Measurements from ENCODE around the gene SCGB1A1.
A peak's percentile ranks its signal among the peaks of the same experiment; 100 is the strongest.
"Not testable (repeated sequence)": the region's sequence is repeated elsewhere in the genome, so short reads cannot be mapped to it uniquely, and the experiment has no call there.

The SCGB1A1 gene

DNA sequence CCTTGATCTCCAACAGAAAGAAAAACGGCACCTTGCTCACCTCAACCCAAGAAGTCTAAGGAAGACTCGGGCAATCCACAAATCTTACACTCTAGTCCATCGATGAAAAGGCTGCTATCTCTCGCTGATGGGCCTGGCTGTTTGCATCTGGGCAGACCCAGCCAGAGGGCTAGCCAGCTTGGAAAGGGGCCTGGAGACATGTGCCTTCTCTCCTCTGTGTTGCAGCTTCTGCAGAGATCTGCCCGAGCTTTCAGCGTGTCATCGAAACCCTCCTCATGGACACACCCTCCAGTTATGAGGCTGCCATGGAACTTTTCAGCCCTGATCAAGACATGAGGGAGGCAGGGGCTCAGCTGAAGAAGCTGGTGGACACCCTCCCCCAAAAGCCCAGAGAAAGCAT is 3.2 kb downstream of the SCGB1A1 start:
- DNase-seq (ENCODE audit: low spot score): no peak

DNA sequence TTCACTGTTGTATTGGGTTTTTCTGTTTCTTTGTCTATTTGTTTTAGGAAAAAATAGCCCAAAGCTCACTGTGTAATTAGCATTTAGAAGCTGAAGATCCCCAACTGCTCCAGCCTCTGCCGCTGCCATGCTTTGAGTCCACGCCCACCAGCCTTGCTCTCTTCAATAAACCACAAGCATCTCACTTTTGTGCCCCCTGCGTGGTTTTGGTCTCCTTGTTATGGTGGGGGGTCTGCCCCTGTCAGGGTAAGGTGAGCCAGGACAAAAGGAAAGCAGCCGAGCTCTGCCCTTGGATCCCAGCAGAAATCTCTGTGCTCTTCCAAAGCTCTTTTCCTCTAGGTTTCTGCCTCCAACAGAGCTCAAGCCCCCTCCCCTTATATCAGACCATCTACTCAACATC is 4.2 kb downstream of the SCGB1A1 start:
- no peak for DNase-seq (ENCODE audit: low spot score)

DNA sequence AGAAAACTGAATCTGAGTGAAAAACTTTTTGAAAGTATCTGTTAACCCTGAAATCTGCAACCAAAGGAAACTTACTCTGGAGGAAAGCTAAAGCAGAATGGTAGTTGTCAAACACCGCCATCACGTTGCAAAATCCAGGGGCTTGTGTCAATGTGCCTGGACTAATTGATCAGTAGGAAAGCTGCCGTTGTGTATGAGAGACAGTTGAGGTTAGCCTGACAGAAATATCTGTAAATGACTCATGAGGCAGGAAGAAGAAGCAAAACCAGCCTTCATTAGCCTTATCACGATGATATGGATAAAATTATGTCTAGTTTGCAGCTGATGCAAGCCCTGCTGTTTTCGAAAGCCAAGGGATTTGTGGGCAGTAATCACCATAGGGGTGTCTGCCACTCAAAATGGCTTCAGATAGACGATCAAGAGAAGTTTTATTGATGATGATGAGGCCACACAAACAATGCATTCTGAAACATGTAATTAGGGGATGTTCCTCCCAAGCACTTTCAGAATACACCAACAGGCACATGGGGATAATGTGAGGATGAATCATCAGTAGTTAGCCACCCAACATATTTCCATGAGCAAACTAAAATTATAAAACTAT is 8.9 kb downstream of the SCGB1A1 start:
- no peak for DNase-seq (ENCODE audit: low spot score)

DNA sequence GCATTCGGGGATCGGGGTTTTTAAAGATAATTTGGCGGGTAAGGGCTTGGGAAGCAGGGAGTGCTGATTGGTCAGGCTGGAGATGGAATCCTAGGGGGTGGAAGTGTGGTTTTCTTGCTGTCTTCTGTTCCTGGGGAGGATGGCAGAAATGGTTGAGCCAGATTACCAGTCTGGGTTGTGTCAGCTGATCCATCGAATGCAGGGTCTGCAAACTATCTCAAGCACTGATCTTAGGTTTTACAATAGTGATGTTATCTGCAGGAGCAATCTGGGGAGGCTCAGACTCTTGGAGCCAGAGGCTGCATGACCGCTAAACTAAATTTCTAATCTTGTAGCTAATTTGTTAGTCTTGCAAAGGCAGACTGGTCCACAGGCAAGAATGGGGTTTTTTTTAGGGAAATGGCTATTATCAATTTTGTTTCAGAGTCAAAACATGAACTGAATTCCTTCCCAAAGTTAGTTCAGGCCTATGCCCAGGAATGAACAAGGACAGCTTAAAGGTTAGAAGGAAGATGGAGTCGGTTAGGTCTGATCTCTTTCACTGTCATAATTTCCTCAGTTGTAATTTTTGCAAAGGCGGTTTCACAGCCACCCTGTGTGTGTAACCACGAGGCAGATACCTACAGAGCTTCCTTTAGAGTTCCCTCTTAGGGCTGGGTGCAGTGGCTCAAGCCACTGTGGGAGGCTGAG is 10.2 kb downstream of the SCGB1A1 start:
- DNase-seq (ENCODE audit: low spot score): no peak

DNA sequence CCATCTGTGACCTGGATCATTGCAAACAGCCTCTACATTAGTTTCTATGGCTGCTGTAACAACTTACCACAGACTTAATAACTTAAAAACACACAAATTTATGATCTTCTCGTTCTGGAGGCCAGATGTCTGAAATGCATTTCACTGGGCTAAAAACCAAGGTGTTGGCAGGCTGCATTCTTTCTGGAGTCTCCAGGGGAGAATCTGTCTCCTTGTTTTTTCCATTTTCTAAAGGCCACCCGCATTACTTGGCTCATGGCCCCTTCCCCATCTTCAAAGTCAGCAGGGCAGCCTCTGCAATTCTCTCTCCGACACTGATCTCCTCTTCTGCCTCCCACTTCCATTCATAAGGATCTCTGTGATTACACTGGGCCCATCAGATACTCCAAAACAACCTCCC is 11.6 kb downstream of the SCGB1A1 start:
- no peak for DNase-seq (ENCODE audit: low spot score)

DNA sequence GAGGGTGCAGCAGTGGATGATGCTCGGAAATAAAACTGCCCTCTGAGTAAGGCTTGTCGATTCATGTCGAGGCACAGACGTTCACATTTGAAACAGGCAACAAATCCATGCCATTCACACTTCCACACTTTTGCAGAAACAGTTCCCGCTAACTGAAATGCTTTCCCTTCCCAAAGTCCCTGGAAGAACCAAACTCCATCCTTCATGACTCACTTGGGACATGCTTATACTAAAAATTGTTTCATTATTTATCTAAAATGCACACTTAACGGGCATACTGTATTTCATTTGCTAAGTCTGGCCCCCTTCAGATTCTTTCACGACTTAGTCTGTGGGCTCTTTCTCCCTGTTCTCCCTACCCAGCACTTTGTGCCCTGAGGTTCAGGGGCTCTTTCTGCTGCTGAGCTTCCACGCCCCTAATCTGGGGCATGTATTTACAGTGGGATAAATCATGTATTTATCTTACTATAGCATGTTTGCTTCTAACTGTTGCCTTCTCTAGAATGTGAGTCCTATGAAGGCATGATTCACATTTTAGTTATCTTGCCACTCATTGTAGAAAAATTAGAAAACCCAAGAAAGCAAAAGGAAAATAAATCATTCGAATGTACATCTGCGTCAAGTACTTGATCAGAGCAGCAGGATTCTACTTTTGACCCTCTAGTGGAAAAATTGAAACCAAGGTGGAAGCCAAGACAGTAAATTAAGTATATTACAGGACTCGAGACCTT is 12.5 kb downstream of the SCGB1A1 start:
- DNase-seq (ENCODE audit: low spot score): no peak

DNA sequence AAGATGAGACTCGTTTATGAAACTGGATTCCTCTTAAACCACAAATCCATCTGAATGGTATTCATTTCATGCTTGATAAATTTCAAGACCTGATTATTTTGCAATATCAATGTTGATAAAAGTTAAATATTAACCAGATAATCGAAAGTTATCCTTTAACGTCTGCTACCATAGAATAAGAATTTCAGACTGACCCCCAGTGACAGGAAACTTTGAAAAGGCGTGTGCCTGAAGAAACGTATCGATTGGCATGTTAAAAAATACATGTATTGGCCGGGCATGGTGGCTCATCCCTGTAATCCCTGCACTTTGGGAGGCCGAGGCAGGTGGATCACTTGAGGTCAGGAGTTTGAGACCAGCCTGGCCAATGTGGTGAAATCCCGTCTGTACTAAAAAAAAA is 13.9 kb downstream of the SCGB1A1 start:
- DNase-seq (ENCODE audit: low spot score): peak; percentile 56

DNA sequence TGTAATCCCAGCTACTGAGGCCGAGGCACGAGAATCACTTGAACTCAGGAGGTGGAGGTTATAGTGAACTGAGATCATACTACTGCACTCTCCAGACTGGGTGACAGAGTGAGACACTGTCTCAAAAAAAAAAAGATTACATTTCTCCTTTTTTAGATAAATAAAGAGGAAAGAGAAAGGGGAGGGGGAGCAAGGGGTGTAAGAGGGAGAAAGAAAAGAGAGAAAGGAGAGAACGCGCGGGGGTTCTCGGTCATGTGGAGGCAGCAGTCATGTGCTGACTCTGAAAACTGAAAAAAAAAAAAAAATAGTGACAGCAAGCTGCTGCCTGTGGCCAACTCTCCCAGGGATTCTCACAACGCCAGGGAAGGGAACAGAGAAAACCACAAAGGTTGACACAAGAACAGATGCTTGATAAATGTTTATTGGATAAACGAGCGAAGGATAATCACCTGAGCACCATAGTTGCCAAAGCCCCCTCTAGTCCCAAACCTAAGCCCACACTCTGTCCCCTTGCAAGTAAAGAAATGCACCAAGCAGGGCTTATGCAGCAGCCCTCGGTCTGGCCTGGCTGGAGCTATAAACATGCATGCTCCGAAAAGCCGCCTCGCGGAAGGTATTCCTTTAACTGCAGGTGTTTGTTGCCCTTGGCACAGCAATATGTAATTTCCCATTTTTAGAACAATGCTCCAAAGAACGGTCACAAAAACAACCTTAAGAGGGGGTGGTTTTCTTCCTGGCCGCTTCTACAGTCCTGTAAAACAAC is 14.5 kb downstream of the SCGB1A1 start:
- no peak for DNase-seq (ENCODE audit: low spot score)

DNA sequence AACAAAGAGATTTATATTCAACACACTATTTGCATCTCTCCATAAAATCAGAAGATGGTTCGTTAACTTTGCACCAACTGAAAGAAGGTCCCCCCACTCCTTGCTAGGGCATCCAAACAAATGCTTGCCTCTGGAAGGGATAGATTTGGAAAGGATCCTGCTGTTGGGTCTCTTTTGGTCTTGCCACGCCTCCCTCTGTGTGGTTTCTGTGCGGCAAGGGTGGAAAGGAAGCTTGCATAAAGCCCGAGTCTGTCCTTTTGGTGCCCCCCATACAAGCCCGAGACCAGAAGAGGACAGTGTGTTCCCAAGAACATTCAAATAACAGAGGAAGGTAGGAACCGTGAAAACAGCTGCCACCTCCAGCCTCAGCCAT is 15.1 kb downstream of the SCGB1A1 start:
- DNase-seq (ENCODE audit: low spot score): no peak

DNA sequence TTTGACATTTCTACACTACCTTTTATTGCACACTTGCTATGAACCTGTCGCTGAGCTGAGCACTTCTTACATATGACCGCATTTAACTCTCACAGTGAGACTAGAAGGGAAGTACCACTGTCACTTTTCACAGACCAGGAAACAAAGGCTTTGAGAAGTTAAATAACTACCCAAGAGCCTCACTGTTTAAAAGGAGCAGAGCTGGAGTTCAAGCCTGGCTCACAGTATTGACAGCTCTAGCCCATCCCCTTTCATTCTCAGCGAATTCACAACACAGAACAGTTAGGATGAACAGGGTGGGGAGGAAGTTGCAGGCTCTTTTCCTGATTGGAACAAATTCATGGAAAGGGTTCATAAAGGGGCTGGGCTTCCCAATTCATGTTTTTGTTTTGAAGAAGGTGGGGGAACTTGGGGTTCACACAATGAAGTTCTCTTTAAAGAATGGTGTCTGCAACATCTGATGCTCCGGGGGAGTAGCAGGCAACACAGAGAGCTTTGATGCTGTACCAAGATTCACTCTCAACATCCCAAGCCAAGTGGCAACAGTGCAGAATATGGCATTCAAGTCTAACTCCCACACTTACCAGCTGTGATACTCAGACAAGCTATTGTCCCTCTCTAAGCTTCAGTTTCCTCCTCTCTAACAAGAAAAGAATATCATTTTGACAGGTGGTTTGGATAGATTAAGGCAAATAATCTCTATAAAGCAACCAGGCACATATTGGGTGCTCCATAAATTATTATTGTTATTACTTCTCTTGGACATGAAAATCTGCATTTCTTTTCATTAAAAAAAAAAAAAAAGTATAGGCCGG is 17.2 kb downstream of the SCGB1A1 start:
- DNase-seq (ENCODE audit: low spot score): no peak

DNA sequence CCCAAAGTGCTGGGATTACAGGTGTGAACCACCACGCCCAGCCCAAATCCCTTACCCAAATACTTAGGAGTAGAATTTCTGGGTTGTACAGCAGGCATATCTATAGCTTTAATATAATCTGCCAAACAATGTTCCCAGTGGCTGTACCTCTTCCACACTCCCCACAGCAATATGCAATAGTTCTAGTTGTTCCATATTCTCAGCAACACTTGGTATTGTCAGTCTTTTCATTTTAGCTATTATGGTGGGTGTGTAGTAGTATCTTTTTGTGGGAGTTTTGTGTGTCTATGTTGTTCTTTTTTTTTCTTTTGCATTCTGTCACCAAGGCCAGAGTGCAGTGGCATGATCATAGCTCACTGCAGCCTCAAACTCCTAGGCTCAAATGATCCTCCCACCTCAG is 18.8 kb downstream of the SCGB1A1 start:
- no peak for DNase-seq (ENCODE audit: low spot score)

DNA sequence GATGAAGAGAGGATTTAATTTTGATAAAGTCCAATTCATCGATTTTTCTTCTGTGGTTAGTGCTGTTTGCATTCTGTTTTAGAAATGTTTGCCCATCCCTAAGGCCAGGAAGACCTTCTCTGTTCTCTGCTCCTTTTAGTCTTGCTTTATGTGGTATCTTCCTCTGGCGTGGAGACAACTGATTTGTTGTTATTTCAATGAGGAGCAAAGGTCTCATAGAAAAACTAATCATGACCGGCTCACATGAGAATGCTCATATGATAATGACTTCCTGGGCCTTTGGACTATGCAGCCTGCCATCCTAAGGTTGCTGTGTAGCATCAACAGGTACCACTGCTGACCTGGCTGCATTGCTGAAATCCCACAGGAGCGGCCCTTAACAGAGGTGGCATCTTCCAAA is 19.8 kb downstream of the SCGB1A1 start:
- no peak for DNase-seq (ENCODE audit: low spot score)

DNA sequence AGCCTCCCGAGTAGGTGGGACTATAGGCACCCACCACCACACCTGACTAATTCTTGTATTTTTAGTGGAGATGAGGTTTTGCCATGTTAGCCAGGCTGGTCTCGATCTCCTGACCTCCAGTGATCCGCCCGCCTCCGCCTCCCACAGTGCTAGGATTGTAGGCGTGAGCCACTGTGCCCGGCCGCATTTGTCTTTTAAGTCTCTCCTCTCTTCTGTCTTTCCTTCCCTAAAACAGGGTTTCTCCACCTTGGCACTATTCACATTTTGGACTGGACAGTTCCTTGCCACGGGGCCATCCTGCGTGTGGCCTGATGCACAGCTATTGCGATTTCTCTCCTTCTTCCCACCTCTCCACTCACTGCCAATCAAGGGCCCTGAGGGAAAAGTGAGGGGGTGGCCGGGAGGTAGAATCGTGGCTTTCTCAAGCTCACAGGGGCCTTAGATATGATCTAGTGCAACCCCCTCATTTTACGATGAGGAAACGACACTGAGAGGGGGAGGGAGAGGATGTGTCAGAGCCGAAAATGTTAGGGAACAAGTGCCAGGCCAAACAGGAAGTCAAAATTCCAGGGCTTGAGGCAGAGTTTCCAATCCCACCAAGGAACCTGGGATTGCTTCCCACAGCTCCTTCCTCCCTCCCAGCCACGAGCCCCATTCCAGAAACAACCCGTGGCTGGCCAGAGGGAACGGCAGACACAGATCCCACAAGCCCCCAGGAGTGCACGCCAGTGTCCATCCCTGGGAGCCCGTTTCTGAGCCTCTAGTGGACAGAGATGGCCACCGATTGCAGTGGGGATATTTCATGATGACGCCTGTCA is 21.2 kb downstream of the SCGB1A1 start:
- DNase-seq (ENCODE audit: low spot score): no peak

DNA sequence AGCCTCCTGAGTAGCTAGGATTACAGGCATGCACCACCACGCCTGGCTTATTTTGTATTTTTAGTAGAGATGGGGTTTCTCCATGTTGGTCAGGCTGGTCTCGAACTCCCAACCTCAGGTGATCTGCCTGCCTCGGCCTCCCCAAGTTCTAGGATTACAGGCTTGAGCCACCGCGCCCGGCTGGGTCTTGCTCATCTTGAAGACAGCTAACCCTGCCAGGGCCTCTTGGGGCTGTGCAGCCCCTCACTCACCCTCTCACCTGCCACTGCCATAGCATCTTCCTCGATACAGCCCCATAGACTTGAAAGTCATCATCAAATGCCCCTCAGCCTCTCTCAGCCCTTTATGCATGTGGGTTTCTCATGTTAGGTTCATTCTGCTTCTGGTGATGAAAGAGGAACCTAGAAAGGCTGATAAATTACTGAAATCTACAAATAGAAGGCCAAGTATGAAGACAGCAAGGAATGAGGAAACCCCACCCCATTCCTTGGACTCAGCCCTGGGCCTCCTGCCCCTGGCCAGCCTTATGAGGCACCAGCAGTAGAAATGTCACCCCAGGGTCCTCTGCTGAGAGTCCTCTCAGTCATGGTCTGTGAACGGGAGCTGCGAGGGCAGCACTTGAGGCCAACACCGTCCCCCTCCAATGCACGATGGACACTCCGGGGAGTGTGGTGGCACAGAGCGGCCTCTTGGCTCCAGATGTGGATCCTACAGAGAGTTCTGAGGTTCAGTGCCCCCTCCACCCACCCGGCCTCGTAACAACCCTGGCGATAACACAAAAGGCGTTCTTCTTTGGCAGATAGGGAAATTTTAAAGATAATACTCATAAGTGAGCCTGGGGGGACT is 24.8 kb downstream of the SCGB1A1 start:
- DNase-seq (ENCODE audit: low spot score): no peak

DNA sequence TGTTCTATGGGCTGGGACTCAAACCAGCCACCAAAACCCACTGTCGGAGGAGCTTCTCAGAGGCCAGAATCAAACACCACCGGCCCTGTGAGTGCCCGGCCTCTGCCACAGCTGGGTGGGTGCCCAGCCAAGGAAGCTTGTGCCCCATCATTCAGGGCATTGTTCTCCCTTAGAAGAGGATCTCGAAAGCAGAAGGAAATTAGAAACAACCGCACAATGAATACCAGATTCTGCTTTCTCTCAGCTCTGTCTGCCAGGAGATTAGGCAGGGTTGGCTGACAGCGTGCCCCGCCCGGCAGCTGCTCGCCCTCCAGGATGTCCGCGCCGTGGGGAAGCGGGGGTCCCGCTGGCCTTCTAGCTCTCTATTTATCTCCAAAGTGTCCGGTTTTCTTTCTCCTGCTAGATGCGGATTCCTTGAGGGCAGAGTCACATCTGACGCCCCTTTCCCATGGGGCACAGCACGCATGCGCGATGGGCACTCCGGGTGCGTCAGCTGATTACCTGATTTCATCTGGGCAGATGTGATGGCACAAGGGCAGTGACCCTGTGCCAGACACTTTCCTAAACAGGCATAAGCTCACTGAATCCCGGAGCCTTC is 25.5 kb downstream of the SCGB1A1 start:
- no peak for DNase-seq (ENCODE audit: low spot score)

DNA sequence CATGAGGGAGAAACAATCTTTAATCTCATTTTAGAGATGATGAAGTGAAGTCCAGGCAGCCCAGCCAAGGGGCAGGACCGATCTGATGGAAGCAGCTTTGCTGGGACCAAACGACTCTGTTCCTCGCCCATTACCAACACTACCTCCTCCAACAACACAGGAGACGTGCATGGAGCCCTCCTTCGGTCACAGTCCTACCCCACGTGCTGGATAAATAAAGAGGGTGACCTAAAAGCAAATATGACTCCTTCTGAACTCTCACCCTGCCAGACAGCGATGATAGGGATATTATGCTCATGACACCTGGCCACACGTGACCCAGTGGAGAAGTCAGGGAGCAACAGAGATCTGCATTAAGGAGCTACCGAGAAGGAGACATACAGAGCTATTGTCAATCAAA is 26.0 kb downstream of the SCGB1A1 start:
- no peak for DNase-seq (ENCODE audit: low spot score)

DNA sequence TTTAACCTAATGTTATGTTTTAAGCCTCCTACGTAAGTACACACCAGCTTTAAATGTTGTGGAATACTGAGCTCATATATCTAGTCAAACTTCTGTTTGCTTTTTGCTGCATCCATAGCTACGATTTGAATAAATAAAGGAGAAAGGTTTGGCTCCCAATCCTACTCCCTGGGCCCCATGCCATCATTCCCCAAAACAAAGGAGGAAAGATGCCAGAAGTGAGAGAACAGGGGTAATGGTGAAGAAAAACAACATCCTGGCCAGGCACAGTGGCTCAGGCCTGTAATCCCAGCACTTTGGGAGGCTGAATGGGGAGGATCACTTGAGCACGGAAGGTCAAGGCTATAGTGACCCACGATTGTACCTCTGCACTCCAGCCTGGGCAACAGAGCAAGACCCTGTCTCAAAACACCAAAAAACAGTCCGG is 26.5 kb downstream of the SCGB1A1 start:
- no peak for DNase-seq (ENCODE audit: low spot score)

DNA sequence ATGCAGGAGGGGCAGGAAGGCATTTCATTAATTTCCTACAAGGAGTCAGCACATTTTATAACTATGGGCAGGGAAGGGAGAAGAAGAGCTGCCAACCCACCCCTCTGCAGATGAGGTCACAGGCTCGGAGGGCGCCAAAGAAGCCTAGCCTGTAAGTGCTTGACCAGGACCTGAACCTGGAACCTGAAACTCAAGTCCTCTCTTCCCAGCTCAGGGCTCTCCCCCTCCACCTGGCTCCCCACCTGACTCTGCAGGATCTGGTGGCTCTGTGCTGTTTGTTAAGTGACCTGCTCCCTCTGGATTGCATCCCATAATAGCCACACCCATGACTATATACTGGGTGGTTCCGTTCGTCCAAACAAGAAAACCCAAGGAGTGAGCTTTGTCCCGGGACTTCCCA is 27.3 kb downstream of the SCGB1A1 start:
- DNase-seq (ENCODE audit: low spot score): no peak

DNA sequence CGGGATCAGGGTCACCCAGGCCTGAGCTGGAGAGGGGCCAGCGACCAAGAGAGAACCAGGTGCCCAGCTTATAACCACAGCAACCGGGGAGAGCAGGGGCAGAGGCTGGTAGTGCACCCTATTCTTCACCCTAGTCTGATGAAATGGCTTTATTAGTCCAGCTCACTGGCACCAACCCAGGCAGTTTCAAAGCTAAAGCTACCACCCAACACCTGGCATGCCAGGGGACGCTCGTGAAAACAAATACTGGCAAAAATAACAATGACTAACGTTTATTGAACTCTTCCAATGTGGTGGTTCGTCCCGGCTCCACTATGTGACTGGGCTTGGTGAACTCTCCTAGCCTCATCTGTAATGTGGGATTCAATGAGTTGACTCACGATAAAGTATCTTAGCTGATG is 30.6 kb downstream of the SCGB1A1 start:
- no peak for DNase-seq (ENCODE audit: low spot score)

DNA sequence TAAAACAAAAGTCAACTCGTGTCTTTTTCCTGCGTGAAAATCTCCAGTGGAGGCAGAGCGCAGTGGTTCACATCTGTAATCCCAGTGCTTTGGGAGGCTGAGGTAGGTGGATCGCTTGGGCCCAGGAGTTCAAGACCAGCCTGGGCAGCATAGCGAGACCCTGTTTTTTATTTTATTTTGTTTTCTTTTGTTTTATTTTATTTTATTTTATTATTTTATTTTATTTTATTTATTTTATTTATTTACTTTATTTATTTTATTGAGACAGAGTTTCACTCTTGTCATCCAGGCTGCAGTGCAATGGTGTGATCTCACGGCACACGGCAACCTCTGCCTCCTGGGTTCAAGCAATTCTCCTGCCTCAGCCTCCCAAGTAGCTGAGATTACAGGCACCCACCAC is 31.1 kb downstream of the SCGB1A1 start:
- DNase-seq (ENCODE audit: low spot score): not testable (repeated sequence)
